HG03097 (cell line): Measurements from ENCODE around the gene ZFPM1.
"Not testable (repeated sequence)": the region's sequence is repeated elsewhere in the genome, so short reads cannot be mapped to it uniquely, and the experiment has no call there.

Experiments
- ATAC-seq: cut with Tn5 transposase; IDR thresholded peaks from one replicate; pipeline ENCODE4 v1.9.1; 2021; ENCODE audit not compliant: unreplicated experiment, low FRiP score

ZFPM1 gene

GRCh38 chr16:88510091-88510994 lies 57.3 kb downstream of the ZFPM1 start:
- ATAC-seq, result no peak

DNA sequence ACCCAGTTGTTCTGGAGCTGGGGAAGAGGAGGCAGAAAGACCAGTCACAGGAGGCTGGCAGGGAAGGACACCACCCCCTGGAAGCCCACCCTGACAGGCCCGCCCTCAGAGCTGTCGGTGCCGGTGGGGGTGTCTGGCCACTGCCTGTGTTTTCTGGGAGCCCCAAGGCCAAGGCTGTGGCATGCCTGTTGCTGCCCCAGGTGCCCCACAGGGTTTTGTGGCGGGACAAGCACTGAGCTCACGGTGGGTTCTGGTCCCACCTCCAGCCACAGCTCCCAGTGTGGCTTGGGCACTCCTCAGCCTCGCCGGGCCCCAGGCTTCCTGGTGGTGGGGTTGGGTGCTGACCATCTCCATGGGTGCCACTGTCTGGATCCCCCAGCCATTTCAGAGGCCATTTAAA lies 58.0 kb downstream of the ZFPM1 start:
- no peak for ATAC-seq

DNA sequence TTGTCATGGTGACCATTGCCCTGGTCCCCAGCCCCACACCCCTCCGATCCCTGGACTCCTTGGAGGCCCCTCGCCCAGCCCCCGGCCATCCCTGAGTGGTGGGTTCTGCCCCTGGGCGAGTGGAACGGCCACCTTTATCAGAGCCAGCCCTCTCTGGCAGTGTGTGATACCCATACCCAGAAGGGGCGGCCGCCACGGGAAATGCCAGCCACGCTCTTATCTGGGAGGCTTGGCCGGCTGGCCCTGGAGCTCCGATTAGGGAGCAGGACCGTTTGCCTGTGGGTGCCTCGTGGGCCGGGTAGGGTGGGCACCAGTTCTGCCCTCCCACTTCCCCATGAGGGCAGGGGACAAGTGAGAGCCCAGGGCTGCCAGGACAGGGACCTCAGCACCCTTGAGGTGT lies 58.8 kb downstream of the ZFPM1 start:
- no peak for ATAC-seq

- ATAC-seq, result no peak
Observed at GRCh38 chr16:88512728-88513696, 59.9 kb downstream of the ZFPM1 start.

GRCh38 chr16:88514070-88514469 lies 61.0 kb downstream of the ZFPM1 start:
- ATAC-seq, result no peak

DNA sequence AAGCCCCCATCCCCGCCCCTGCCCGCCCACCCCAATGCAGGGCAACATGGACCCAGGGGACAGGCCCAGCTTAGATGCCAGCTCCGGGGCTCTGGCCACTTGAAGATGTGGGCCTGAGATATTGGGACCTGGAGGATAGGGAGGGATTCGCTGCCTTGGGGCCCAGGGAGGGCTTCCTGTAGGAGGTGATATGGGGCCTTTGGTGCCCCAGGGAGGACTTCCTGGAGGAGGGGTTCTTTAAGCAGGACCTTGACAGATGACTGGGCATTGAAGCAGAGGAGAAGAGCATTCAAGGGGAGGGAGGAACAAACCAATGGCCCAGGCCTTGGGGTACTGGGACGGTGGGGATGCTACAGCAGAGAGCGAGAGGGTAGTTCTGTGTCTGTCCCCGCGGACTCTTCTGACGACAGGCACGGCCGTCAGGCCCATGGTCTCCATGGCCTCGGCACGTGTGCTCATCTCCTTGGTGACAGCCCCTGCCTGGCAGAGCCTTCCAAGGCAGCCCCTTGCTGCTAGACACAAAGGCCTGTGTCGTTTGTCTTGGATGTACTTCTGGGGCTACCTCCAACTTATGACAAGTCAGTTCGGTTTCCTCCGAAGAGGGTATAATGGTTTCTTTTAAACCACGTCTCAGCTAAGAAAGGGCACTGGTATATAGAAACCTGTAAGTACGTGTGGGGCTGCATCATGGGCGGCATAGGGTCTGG lies 61.6 kb downstream of the ZFPM1 start:
- ATAC-seq, result no peak

DNA sequence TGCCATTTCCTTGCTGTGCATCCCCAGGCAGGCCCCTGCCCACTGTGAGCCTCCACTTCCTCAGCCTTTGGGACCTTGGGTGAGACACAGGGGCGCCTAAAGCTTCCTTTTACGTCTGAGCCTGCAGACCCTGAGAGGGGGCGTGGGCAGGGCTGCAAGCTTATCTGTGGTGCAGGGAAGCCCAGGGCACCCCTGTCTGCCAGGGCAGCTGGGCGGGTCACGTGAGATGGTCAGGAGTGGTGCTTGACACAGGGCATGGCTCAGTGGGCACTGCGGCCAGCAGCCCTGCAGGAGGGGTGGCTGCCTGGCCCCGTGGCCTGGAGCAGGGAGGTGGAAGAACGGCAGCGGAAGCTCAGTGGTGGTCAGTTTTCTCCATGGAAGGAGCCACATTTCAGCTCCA lies 62.3 kb downstream of the ZFPM1 start:
- no peak for ATAC-seq

DNA sequence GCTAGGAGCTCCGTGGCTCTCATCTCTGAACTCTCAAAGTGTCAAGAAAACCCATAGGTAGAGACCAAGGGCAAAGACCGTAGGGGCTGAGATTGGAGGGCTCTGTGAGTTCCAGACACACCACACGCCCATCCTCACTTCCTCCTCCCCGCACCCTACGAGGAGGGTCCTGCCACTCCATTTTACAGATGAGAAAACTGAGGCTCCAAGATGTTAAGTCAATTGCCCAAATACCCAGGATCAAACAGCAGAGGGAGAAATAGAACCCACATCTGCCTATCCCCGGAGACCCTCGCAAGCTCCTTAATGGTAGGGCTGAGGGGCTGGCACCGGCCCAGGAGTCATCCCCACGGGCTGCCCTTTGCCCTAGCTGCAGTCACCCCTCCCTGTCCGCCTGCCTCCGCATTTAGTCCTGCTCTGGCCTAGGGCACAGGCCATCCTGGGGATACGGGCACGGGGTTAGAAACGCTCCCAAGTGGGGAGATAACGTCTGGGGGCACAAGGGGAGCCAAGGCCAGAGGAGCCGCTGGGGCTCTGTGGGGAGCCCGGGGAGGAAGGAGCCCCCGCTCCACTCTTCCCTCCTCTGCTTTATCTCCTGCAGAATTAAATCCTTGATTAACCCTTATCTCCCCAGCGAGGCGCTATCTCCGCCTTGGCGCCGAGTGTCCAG lies 63.0 kb downstream of the ZFPM1 start:
- ATAC-seq, result no peak

DNA sequence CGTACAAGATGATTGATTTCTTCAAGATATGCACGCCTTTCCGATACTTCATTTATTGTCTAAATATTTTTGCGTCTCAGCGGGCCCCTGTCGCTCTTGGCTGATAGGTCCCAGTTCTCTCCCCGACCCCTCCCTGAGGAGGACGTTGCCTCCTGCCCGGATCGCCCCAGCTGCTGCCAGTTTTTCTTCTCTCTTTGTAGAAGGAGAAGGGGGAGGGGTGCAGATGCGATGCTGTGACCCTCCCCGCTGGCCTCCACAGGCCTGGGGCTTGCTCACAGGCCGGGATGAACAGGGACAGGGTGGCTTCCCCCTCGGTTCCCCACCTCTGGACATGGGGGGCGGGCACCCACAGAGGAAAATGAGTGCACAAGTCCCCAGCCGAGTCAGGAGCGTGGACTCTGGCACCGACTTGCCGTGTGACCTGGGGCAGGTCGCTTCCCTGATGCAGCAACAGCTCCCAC lies 63.6 kb downstream of the ZFPM1 start:
- ATAC-seq, result no peak

- not testable (repeated sequence) for ATAC-seq
Observed at GRCh38 chr16:88517208-88517774, 64.2 kb downstream of the ZFPM1 start.

DNA sequence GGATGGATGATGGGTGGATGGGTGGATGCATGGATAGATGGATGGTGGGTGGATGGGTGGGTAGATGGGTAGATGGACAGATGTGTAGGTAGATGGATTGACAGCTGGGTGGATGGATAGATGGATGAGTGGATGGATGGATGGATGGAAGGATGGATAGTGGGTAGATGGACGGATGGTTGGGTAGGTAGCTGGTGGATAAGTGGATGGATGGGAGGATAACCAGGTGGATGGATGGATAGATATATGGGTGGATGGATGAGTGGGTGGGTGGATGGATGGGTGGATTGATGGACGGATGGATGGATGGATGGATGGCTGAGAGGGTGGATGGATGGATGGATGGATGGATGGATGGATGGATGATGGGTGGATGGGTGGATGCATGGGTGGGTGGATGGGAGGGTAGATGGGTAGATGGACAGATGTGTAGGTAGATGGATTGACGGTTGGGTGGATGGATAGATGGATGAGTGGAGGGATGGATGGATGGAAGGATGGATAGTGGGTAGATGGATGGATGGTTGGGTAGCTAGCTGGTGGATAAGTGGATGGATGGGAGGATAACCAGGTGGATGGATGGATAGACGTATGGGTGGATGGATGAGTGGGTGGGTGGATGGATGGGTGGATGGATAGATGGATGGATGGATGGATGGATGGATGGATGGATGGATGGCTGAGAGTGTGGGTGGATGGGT lies 65.5 kb downstream of the ZFPM1 start:
- ATAC-seq, result not testable (repeated sequence)

- ATAC-seq, result no peak
Observed at GRCh38 chr16:88519240-88519639, 66.2 kb downstream of the ZFPM1 start.

GRCh38 chr16:88519938-88520653 lies 67.0 kb downstream of the ZFPM1 start:
- ATAC-seq, result no peak

DNA sequence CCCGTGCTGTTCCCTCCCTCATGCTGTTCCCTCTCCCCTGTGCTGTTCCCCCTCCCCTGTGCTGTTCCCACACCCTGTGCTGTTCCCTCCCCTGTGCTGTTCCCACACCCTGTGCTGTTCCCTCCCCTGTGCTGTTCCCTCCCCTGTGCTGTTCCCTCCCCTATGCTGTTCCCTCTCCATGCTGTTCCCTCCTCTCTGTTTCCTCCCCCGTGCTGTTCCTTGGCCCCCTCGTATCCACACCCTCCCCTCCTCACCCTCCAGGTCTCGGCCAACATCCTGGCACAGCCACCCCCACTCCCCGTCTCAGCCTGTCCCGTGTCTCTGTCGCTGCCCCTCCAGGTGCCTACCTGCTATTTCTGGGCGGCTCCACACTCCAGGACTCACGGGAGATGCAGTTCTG lies 68.6 kb downstream of the ZFPM1 start:
- no peak for ATAC-seq

- no peak for ATAC-seq
Observed at GRCh38 chr16:88522276-88522949, 69.3 kb downstream of the ZFPM1 start.

GRCh38 chr16:88523309-88524161 lies 70.5 kb downstream of the ZFPM1 start:
- ATAC-seq, result no peak
